HEK293 (cell line): Measurements from ENCODE around the gene IL5.
"Not testable (repeated sequence)": the region's sequence is repeated elsewhere in the genome, so short reads cannot be mapped to it uniquely, and the experiment has no call there.

Experiments used
- CTCF ChIA-PET: fragments of 350-600 bp; formaldehyde crosslinking; extraction: SDS; loops from one replicate; lab custom pipeline; 2021; ENCODE audit warnings: antibody characterized with exemption; lab: Yijun Ruan, JAX
- POLR2A ChIA-PET: fragments of 300-600 bp; formaldehyde crosslinking; extraction: SDS; loops from one replicate; lab custom pipeline; 2020; ENCODE audit warnings: antibody characterized with exemption, inconsistent platforms; lab: Yijun Ruan, JAX
- H3K27ac ChIP-seq: fragments of 200-500 bp; sonication (Bioruptor generic); 2 replicates; pipeline ENCODE4 v1.5.1; 2014; ENCODE audit warnings: low read depth, low read length, control low read depth, inconsistent platforms; ENCODE audit errors: extremely low read depth
- H3K36me3 ChIP-seq, 2 experiments: fragments of 200-500 bp in 1 of 2; sonication (Bioruptor generic) in 1 of 2; 1 replicate in 1 of 2; 2 replicates in 1 of 2; pipeline ENCODE4 v1.5.1; 2014 to 2017; ENCODE audit warnings: inconsistent platforms in 2 of 2, low read length in 2 of 2; ENCODE audit not compliant: control insufficient read depth in 2 of 2, insufficient read depth in 1 of 2
- H3K4me1 ChIP-seq: fragments of 200-500 bp; sonication (Bioruptor generic); 2 replicates; pipeline ENCODE4 v1.5.1; 2014; ENCODE audit warnings: mild to moderate bottlenecking, low read length, inconsistent platforms; ENCODE audit not compliant: control insufficient read depth, insufficient read depth
- H3K4me3 ChIP-seq: 2 replicates; pipeline ENCODE4 v1.5.1; 2011; ENCODE audit warnings: low read depth, mild to moderate bottlenecking, control low read depth, low read length, moderate library complexity
- H3K9me3 ChIP-seq: fragments of 200-500 bp; sonication (Bioruptor generic); 2 replicates; pipeline ENCODE4 v1.5.1; 2014; ENCODE audit warnings: low read depth, low read length, inconsistent platforms; ENCODE audit not compliant: control insufficient read depth, insufficient read depth
- GFI1B ChIP-seq: fragments of 450-650 bp; formaldehyde crosslinking; IDR thresholded peaks from 2 replicates; pipeline ENCODE4 v1.5.1; 2016; ENCODE audit warnings: missing biosample characterization, missing genetic modification characterization
- ZBTB1 ChIP-seq: fragments of 450-650 bp; formaldehyde crosslinking; IDR thresholded peaks from 2 replicates; pipeline ENCODE4 v1.5.1; 2016; ENCODE audit warnings: missing biosample characterization, missing genetic modification characterization
- ZFHX2 ChIP-seq: fragments of 450-650 bp; formaldehyde crosslinking; conservative IDR thresholded peaks from 2 replicates; pipeline ENCODE4 v1.5.1; 2016; ENCODE audit warnings: missing biosample characterization, missing genetic modification characterization
- ZNF280D ChIP-seq: fragments of 450-650 bp; formaldehyde crosslinking; IDR thresholded peaks from 2 replicates; pipeline ENCODE4 v1.5.1; 2016; ENCODE audit warnings: missing biosample characterization, missing genetic modification characterization
- ZNF350 ChIP-seq: fragments of 450-650 bp; formaldehyde crosslinking; IDR thresholded peaks from 2 replicates; pipeline ENCODE4 v1.5.0; 2017; ENCODE audit warnings: missing biosample characterization, mild to moderate bottlenecking, missing genetic modification characterization
- ZNF366 ChIP-seq: fragments of 450-650 bp; formaldehyde crosslinking; conservative IDR thresholded peaks from 2 replicates; pipeline ENCODE4 v1.5.1; 2016; ENCODE audit warnings: missing biosample characterization, missing genetic modification characterization
- ZNF48 ChIP-seq: fragments of 450-650 bp; formaldehyde crosslinking; IDR thresholded peaks from 2 replicates; pipeline ENCODE4 v1.5.1; 2016; ENCODE audit warnings: missing biosample characterization, missing genetic modification characterization
- ZNF692 ChIP-seq: fragments of 450-650 bp; formaldehyde crosslinking; IDR thresholded peaks from 2 replicates; pipeline ENCODE4 v1.5.1; 2016; ENCODE audit warnings: missing biosample characterization, missing genetic modification characterization
- ZNF704 ChIP-seq: fragments of 450-650 bp; formaldehyde crosslinking; IDR thresholded peaks from 2 replicates; pipeline ENCODE4 v1.5.1; 2016; ENCODE audit warnings: missing biosample characterization, missing genetic modification characterization
- ZNF707 ChIP-seq: fragments of 450-650 bp; formaldehyde crosslinking; IDR thresholded peaks from 2 replicates; pipeline ENCODE4 v1.5.1; 2016; ENCODE audit warnings: missing biosample characterization, missing genetic modification characterization
- ZNF791 ChIP-seq: fragments of 450-650 bp; formaldehyde crosslinking; IDR thresholded peaks from 2 replicates; pipeline ENCODE4 v1.5.1; 2016; ENCODE audit warnings: missing biosample characterization, missing genetic modification characterization
- ZNF843 ChIP-seq: fragments of 450-650 bp; formaldehyde crosslinking; IDR thresholded peaks from 2 replicates; pipeline ENCODE4 v1.5.1; 2016; ENCODE audit warnings: missing biosample characterization, missing genetic modification characterization
- ZSCAN23 ChIP-seq: fragments of 450-650 bp; formaldehyde crosslinking; IDR thresholded peaks from 2 replicates; pipeline ENCODE4 v1.5.1; 2016; ENCODE audit warnings: missing biosample characterization, missing genetic modification characterization
- TF ChIP-seq, protein P1 (sequence below): fragments of 450-650 bp; formaldehyde crosslinking; IDR thresholded peaks from 2 replicates; pipeline ENCODE4 v1.5.1; 2017; ENCODE audit warnings: missing biosample characterization, missing genetic modification characterization
- TF ChIP-seq, protein P2 (sequence below): fragments of 450-650 bp; formaldehyde crosslinking; IDR thresholded peaks from 2 replicates; pipeline ENCODE4 v1.5.1; 2016; ENCODE audit warnings: missing biosample characterization, missing genetic modification characterization

Gene IL5

DNA sequence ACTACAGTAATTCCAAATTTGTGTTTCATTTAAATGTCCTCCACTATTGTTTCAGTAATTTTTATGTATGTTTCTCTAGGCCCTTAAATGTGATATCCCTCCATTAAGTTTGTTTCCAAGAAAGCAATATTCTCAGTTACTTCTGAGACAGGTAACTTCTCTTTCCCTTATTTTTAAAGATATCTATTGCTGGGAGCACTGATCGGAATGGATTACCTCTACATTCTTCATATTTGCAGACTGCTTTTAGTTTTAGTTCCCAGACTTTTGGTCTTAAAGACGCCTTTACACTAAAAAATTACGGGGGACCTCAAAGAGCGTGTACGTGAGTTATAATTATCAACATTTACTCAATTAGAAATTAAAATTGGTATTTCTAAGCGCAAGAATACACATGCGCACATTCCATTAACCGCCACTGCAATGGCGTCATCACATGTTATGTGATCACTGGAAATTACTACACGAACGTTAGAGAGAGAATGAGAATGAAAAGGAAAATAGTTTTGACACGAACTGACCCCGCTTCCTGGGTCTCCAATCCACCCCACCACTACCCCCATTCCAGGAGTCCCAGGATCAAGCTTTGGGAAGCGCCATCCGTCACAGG is 12.9 kb upstream of the IL5 start:
- no peak overlapping the region; the same call in 1 of the 2 replicates for H3K27ac ChIP-seq
- POLR2A ChIA-PET = interaction anchor here (1.0 to 1.9 kb wide), 3 partner anchors 15 to 259 kb away, joined by 3 to 8 read pairs (median 3); no protein-coding TSS in a partner anchor

GRCh38 chr5:132549576-132549975 is 6.3 kb upstream of the IL5 start:
- no peak overlapping the region for H3K4me3 ChIP-seq
- CTCF ChIA-PET = interaction anchor here (0.7 kb wide), 1 partner anchor 51 kb away, joined by 3 read pairs; no protein-coding TSS in a partner anchor
- H3K4me1 ChIP-seq = no peaks in the 10 kb centered on the region
- TF ChIP-seq, protein P1, sequence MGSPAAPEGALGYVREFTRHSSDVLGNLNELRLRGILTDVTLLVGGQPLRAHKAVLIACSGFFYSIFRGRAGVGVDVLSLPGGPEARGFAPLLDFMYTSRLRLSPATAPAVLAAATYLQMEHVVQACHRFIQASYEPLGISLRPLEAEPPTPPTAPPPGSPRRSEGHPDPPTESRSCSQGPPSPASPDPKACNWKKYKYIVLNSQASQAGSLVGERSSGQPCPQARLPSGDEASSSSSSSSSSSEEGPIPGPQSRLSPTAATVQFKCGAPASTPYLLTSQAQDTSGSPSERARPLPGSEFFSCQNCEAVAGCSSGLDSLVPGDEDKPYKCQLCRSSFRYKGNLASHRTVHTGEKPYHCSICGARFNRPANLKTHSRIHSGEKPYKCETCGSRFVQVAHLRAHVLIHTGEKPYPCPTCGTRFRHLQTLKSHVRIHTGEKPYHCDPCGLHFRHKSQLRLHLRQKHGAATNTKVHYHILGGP = no peak
- TF ChIP-seq, protein P2, sequence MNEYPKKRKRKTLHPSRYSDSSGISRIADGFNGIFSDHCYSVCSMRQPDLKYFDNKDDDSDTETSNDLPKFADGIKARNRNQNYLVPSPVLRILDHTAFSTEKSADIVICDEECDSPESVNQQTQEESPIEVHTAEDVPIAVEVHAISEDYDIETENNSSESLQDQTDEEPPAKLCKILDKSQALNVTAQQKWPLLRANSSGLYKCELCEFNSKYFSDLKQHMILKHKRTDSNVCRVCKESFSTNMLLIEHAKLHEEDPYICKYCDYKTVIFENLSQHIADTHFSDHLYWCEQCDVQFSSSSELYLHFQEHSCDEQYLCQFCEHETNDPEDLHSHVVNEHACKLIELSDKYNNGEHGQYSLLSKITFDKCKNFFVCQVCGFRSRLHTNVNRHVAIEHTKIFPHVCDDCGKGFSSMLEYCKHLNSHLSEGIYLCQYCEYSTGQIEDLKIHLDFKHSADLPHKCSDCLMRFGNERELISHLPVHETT (tag by site-specific recombination) = no peak
- TF ChIP-seq ZNF48 (tag by site-specific recombination) (no peak), ZNF707 (tag by site-specific recombination) (no peak), ZNF704 (tag by site-specific recombination) (no peak), GFI1B (tag by site-specific recombination) (no peak), ZSCAN23 (tag by site-specific recombination) (no peak), ZBTB1 (tag by site-specific recombination) (no peak), ZNF843 (tag by site-specific recombination) (no peak)
- TF ChIP-seq, all 188 proteins: peak for 0
- H3K9me3 ChIP-seq = no peaks in the 10 kb centered on the region
- no peak overlapping the region for H3K27ac ChIP-seq
- POLR2A ChIA-PET = no interaction called here
- no peaks in the 10 kb centered on the region for H3K36me3 ChIP-seq

More for the DNA sequence above, 12.9 kb upstream of the IL5 start:
- peaks cover 11 to 18% of the 10 kb centered on the region in 2 experiments for H3K36me3 ChIP-seq
- no peaks in the 10 kb centered on the region for H3K9me3 ChIP-seq
- H3K4me3 ChIP-seq = peak overlapping the region; percentile 77
- peaks cover 2% of the 10 kb centered on the region; the same call in 1 of the 2 replicates for H3K4me1 ChIP-seq
- TF ChIP-seq ZNF366 (tag by site-specific recombination) (0 out of 2 replicates have a peak, but pooled peaks have one; percentile 8), ZNF350 (tag by site-specific recombination) (no peak)
- TF ChIP-seq, all 188 proteins: peak for 1
- CTCF ChIA-PET = interaction anchor here (0.6 kb wide), 2 partner anchors 18 to 796 kb away, joined by 6 read pairs; no protein-coding TSS in a partner anchor

DNA sequence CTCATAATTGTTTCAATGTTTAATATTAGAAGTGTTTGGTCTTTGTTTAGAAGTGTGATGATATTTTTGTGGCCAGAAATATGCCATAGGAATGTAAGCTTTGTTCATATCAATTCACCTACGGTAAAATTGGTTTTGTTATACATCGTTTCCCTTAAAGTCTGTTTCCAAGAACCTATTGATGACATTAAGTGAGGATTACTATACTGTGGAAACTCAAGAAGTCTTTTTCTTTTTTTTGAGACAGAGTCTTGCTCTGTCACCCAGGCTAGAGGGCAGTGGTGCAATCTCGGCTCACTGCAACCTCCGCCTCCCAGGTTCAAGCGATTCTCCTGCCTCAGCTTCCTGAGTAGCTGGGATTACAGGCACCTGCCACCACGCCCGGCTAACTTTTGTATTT is 5.5 kb upstream of the IL5 start:
- CTCF ChIA-PET = interaction anchor here (0.6 to 1.3 kb wide), 4 partner anchors 22 to 267 kb away, joined by 3 to 5 read pairs (median 3); no protein-coding TSS in a partner anchor
- H3K27ac ChIP-seq, H3K9me3 ChIP-seq: not testable (repeated sequence)

GRCh38 chr5:132547269-132547668 is 3.9 kb upstream of the IL5 start:
- CTCF ChIA-PET = no interaction called here
- no peaks in the 10 kb centered on the region for H3K4me1 ChIP-seq
- no peak overlapping the region for H3K4me3 ChIP-seq
- TF ChIP-seq ZNF280D (tag by site-specific recombination) (no peak), ZFHX2 (tag by site-specific recombination) (no peak), ZNF692 (tag by site-specific recombination) (no peak)
- no peaks in the 10 kb centered on the region for H3K36me3 ChIP-seq
- H3K9me3 ChIP-seq = no peaks in the 10 kb centered on the region
- H3K27ac ChIP-seq = no peak overlapping the region
- POLR2A ChIA-PET = no interaction called here

More for the DNA sequence above, 5.5 kb upstream of the IL5 start:
- not testable (repeated sequence) for H3K36me3 ChIP-seq, H3K4me3 ChIP-seq
- TF ChIP-seq ZNF791 (tag by site-specific recombination) = peak; percentile 91
- TF ChIP-seq, all 188 proteins: peak for 1; not testable (repeated sequence) for 187
- POLR2A ChIA-PET, H3K4me1 ChIP-seq: not testable (repeated sequence)
